ENCODE results near the gene PTPRE. TPM values are rescaled to one million over a fixed set of nuclear protein-coding genes. Genes with fewer than 3 reads are reported as not detected.

Gene PTPRE
- total RNA-seq, 1 experiment from 2014 or later = 0.70 TPM

- no peak for DNase-seq
- H3K27me3 ChIP-seq (ENCODE audit: insufficient read depth, low read length) = no peaks in the 10 kb centered on the region
- no peak overlapping the region for H2BK20ac ChIP-seq (ENCODE audit: low read depth, low read length, poor library complexity, severe bottlenecking)
- no peak overlapping the region for H2AK5ac ChIP-seq (ENCODE audit: insufficient read length, low read length)
- H3K23me2 ChIP-seq (ENCODE audit: insufficient read length, low read depth, low read length, poor library complexity, severe bottlenecking) = no peaks in the 10 kb centered on the region
- no peak overlapping the region for H3K23ac ChIP-seq (ENCODE audit: insufficient read length, low read depth, low read length)
- Mint-ChIP-seq H3K4me1 (peaks cover 6 to 7% of the 10 kb centered on the region in 2 experiments; a peak in 3 of 4 replicates), H3K27ac (no peak overlapping the region), H3K4me3 (no peak overlapping the region), H3K27me3 (ENCODE audit: low read depth) (peaks cover 6% of the 10 kb centered on the region; the same call in 1 of the 2 replicates), H3K36me3 (ENCODE audit: insufficient read depth in 1 of 3, low read depth in 3 of 3) (no peaks in the 10 kb centered on the region), H3K9me3 (no peaks in the 10 kb centered on the region)
- no peak overlapping the region for H4K91ac ChIP-seq (ENCODE audit: insufficient read length, low read depth, low read length)
- H3T11ph ChIP-seq (ENCODE audit: low read length) = no peak overlapping the region
- no peak overlapping the region for H3K27ac ChIP-seq (ENCODE audit: insufficient read length, low read depth, low read length)
- no peak overlapping the region for H2BK12ac ChIP-seq (ENCODE audit: insufficient read length, low read depth, low read length)
- no peak overlapping the region for H3K4ac ChIP-seq (ENCODE audit: low read depth, low read length)
- TF ChIP-seq CTCF (conservative IDR thresholded peaks at IDR 0.05) = no peak
- no peak overlapping the region for H2BK15ac ChIP-seq (ENCODE audit: low read depth, low read length)
- no peak overlapping the region for H2AFZ ChIP-seq (ENCODE audit: low read length)
- H3K18ac ChIP-seq (ENCODE audit: insufficient read length, low read depth, low read length) = no peak overlapping the region
- no peak overlapping the region for H3K4me2 ChIP-seq (ENCODE audit: insufficient read depth, insufficient read length, low read length)
- H3K9ac ChIP-seq (ENCODE audit: extremely low read depth, insufficient read length, low read length) = no peak overlapping the region
- no peaks in the 10 kb centered on the region for H3K79me1 ChIP-seq (ENCODE audit: insufficient read depth, low read depth, low read length, poor library complexity, severe bottlenecking)
- no peaks in the 10 kb centered on the region for H4K20me1 ChIP-seq (ENCODE audit: control insufficient read depth, insufficient read depth, insufficient read length)
- H3K9me3 ChIP-seq (ENCODE audit: control insufficient read depth, low read depth, low read length) = no peaks in the 10 kb centered on the region
- no peak overlapping the region for H3K14ac ChIP-seq (ENCODE audit: insufficient read depth, low read length)
- H2BK5ac ChIP-seq (ENCODE audit: insufficient read length, low read length) = no peak overlapping the region
- H3K79me2 ChIP-seq (ENCODE audit: insufficient read depth, low read length) = no peaks in the 10 kb centered on the region
- no peak overlapping the region for H4K5ac ChIP-seq (ENCODE audit: insufficient read length, low read depth, low read length)
- H2BK120ac ChIP-seq (ENCODE audit: low read depth, low read length, poor library complexity, severe bottlenecking) = no peak overlapping the region
- WGBS (ENCODE audit: extremely low coverage, insufficient read length, low lambda C conversion rate) = no CpG with 5 or more reads among the region's 7 CpGs
- no peaks in the 10 kb centered on the region for H3K4me1 ChIP-seq (ENCODE audit: insufficient read depth, low read length)
- H3K56ac ChIP-seq (ENCODE audit: insufficient read length, low read depth, low read length) = no peak overlapping the region
- no peak overlapping the region for H4K8ac ChIP-seq (replicated peaks; ENCODE audit: insufficient read length, low read depth, low read length)
Measured at GRCh38 chr10:128003521-128003920, 96.6 kb downstream of the PTPRE start.

Measured in H9 (cell line).